B cell (primary cell): ENCODE measurements around the gene HCFC1. TPM values are rescaled to one million over a fixed set of nuclear protein-coding genes. Genes with fewer than 3 reads are reported as not detected.

Source experiments
- ATAC-seq: fragments of 200-7000 bp; cut with Tn5 transposase; one replicate; pipeline ENCODE4 v1.10.0; 2021; ENCODE audit warnings: low read depth, mild to moderate bottlenecking, moderate number of reproducible peaks, moderate library complexity
- CTCF ChIA-PET: fragments of 350-600 bp; sonication (Branson Sonifier 250); formaldehyde crosslinking; loops from one replicate; lab custom pipeline; 2021; ENCODE audit warnings: antibody characterized with exemption, inconsistent platforms; lab: Charles Lee
- POLR2A ChIA-PET: fragments of 350-600 bp; sonication (Branson Sonifier 250); formaldehyde crosslinking; loops from one replicate; lab custom pipeline; 2021; ENCODE audit warnings: antibody characterized with exemption; lab: Charles Lee
- DNase-seq: peaks from one replicate; pipeline ENCODE4 v3.0.0; 2013
- H2AFZ ChIP-seq: 2 replicates; pipeline ENCODE4 v1.6.1; 2012; ENCODE audit warnings: mild to moderate bottlenecking, low read depth, low read length; ENCODE audit not compliant: insufficient read depth, poor library complexity, severe bottlenecking
- H3K27ac ChIP-seq, 2 donors: 1 replicate in 1 of 2; 2 replicates in 1 of 2; pipeline ENCODE4 v1.5.1; 2012 to 2013; ENCODE audit warnings: low read length in 2 of 2, mild to moderate bottlenecking in 2 of 2, moderate library complexity in 1 of 2
- H3K27me3 ChIP-seq, 4 experiments: fragments of 200-600 bp in 1 of 4; sonication (generic) in 1 of 4; replicated peaks in 1 of 4; 1 replicate in 2 of 4; 2 replicates in 2 of 4; pipeline versions ENCODE4 v1.6.1 to v1.7.0; 2013 to 2016; ENCODE audit warnings: low read length in 3 of 4, mild to moderate bottlenecking in 2 of 4, mixed read lengths in 1 of 4, moderate library complexity in 1 of 4; ENCODE audit not compliant: insufficient read depth in 4 of 4, control insufficient read depth in 3 of 4; ENCODE audit errors: control extremely low read depth in 1 of 4
- H3K36me3 ChIP-seq, 2 experiments: replicated peaks in 1 of 2; 1 replicate in 1 of 2; 2 replicates in 1 of 2; pipeline versions ENCODE4 v1.6.1 to v1.7.1; 2013; ENCODE audit warnings: low read length in 1 of 2; ENCODE audit not compliant: insufficient read depth in 2 of 2, control insufficient read depth in 1 of 2; ENCODE audit errors: control extremely low read depth in 1 of 2, extremely low read depth in 1 of 2
- H3K4me1 ChIP-seq, 2 donors: fragments of 200-600 bp in 1 of 2; sonication (generic) in 1 of 2; 1 replicate in 1 of 2; 2 replicates in 1 of 2; pipeline versions ENCODE4 v1.5.1 to v1.6.1; 2013 to 2017; ENCODE audit warnings: low read length in 2 of 2; ENCODE audit not compliant: control insufficient read depth in 2 of 2, insufficient read depth in 2 of 2
- H3K4me2 ChIP-seq: replicated peaks from 2 replicates; pipeline ENCODE3; 2012; ENCODE audit warnings: mild to moderate bottlenecking, low read depth, low read length; ENCODE audit not compliant: poor library complexity, severe bottlenecking
- H3K4me3 ChIP-seq, 5 experiments: fragments of 200-600 bp in 1 of 5; sonication (generic) in 1 of 5; 1 replicate in 3 of 5; 2 replicates in 2 of 5; pipeline versions ENCODE4 v1.5.1 to v1.7.0; 2011 to 2016; ENCODE audit warnings: low read length in 4 of 5, mild to moderate bottlenecking in 4 of 5, low read depth in 2 of 5, control low read depth in 1 of 5, moderate library complexity in 1 of 5; ENCODE audit not compliant: insufficient read depth in 1 of 5; ENCODE audit errors: control extremely low read depth in 1 of 5, extremely low read depth in 1 of 5
- H3K79me2 ChIP-seq: fragments of 200-600 bp; sonication (generic); one replicate; pipeline ENCODE4 v1.6.0; 2016; ENCODE audit warnings: low read length; ENCODE audit not compliant: control insufficient read depth, insufficient read depth
- H3K9ac ChIP-seq: fragments of 200-600 bp; sonication (generic); 2 replicates; pipeline ENCODE4 v1.6.1; 2017; ENCODE audit warnings: mild to moderate bottlenecking, low read length, moderate library complexity
- H3K9me3 ChIP-seq, 3 donors: one replicate each; pipeline versions ENCODE4 v1.6.1 to v1.7.1; 2013; ENCODE audit warnings: low read length in 2 of 3; ENCODE audit not compliant: control insufficient read depth in 2 of 3, insufficient read depth in 1 of 3; ENCODE audit errors: control extremely low read depth in 1 of 3
- H4K20me1 ChIP-seq: 2 replicates; pipeline ENCODE4 v1.6.0; 2012; ENCODE audit warnings: mild to moderate bottlenecking, low read length; ENCODE audit not compliant: insufficient read depth, control insufficient read depth, poor library complexity, severe bottlenecking
- H3K27ac Mint-ChIP-seq: one replicate; pipeline ENCODE4 v1.8.0; 2021; ENCODE audit warnings: mixed read lengths
- H3K27me3 Mint-ChIP-seq: one replicate; pipeline ENCODE4 v1.8.0; 2021; ENCODE audit warnings: mixed read lengths
- H3K4me1 Mint-ChIP-seq: one replicate; pipeline ENCODE4 v1.8.0; 2021; ENCODE audit warnings: mixed read lengths
- H3K4me3 Mint-ChIP-seq: one replicate; pipeline ENCODE4 v1.8.0; 2021; ENCODE audit warnings: mixed read lengths
- H3K9me3 Mint-ChIP-seq: one replicate; pipeline ENCODE4 v1.8.0; 2022; ENCODE audit warnings: mixed read lengths; ENCODE audit not compliant: insufficient read depth
- EZH2 ChIP-seq: IDR thresholded peaks from 2 replicates; pipeline ENCODE4 v1.6.1; 2012; ENCODE audit warnings: borderline replicate concordance, low read depth, mild to moderate bottlenecking, moderate library complexity, low read length; ENCODE audit not compliant: insufficient read depth, poor library complexity, severe bottlenecking
- WGBS: methylation state at CpG from one replicate; pipeline ENCODE4 v1.1.5; 2013; ENCODE audit warnings: missing lambda C conversion rate; ENCODE audit not compliant: insufficient coverage; 5-methylcytosine and 5-hydroxymethylcytosine counted together
- intact Hi-C: fragments of 100-400 bp; cut with micrococcal nuclease; formaldehyde crosslinking; loops from one replicate; pipeline ENCODE4 v1.10.0; 2022
- polyA plus RNA-seq: library from polyadenylated mRNA; depleted of rRNA; stranded (reverse); fragments of >200 nt; gene quantifications from 2 replicates; pipeline ENCODE4 v1.2.3, GENCODE V29; 2012
- total RNA-seq, 2 donors: library from RNA; stranded (reverse); fragments of 120-200 nt in 1 of 2; gene quantifications; 1 replicate in 1 of 2; 2 replicates in 1 of 2; pipeline versions ENCODE4 v1.2.3 to v1.2.4, GENCODE V29; 2013 to 2022
- TF ChIP-seq, protein P1 (sequence below): fragments of 200-600 bp; IDR thresholded peaks from one replicate; pipeline ENCODE4 v1.8.0; 2022; ENCODE audit warnings: antibody characterized with exemption, mild to moderate bottlenecking

HCFC1 gene
- total and polyA plus RNA-seq, 2 donors (not counting 1 experiment from before 2014, with no cell fraction given), result 32.1 to 57.7 TPM

DNA sequence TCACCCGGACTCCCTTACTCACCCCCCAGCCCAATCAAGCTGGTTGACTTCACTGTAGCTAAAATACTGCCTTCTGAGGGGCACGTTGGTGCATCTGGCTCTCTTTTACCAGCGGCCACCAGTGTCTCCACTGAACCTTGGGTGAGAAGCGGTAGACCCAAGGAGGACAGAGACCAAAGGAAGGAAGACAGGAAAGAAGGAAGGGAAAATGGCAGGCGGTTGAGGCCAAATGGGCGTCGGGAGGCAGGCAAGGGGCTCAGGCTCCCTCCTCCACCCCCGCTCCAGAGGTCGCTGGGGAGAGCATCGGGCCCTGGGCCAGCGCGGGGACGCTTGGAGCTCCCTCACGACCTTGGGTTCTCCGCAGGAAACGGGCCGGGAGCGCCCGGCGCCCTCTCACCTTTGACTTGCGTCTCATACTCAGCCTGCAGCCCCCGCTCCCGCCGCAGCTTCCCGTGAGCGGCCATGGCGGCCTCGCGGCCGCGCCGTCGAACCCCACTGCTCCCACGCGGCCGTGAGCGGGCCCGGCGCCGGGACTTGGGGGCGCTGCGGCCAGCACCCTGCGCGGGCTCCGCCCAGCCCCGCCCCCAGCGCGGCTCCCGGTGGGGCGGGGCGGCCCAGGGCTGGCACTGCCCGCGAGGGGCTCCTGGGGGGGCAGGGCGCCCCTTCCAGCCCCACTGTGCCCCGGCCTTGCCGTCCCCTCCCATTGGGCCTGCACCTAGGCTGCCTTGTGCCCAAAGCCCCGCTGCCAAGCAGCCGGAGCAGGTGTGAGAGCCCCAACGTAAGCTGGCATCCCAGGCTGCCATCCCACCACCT, 45.7 kb downstream of the HCFC1 start, which contains the start of gene ARHGAP4:
Gene ARHGAP4, minus strand, starts transcription at position 526 of the 813 bp plus-strand sequence. Its CDS starts 62 bp downstream, at position 464.
- H3K4me1 ChIP-seq, result peaks cover 43 to 61% of the 10 kb centered on the region in 2 donors
- no peaks in the 10 kb centered on the region for H3K9me3 ChIP-seq
- intact Hi-C loops, result loop anchor here (1.0 to 5.0 kb wide), 5 partner anchors 9 to 445 kb away; partner anchors contain the start of genes ABCD1, BCAP31, L1CAM and NAA10

More for the DNA sequence above, 45.7 kb downstream of the HCFC1 start, which contains the start of gene ARHGAP4:
- ATAC-seq (peak; percentile 3), DNase-seq (peak; percentile 70)
- peaks cover 0 to 20% of the 10 kb centered on the region in 2 experiments for H3K36me3 ChIP-seq
- H3K27me3 ChIP-seq, result no peaks in the 10 kb centered on the region
- H3K4me3 ChIP-seq, result peak within 1 kb of the TSS; percentile 65 to 88 (median 77)
- H3K9me3 Mint-ChIP-seq, result no peaks in the 10 kb centered on the region
- H3K27ac Mint-ChIP-seq, result peak within 1 kb of the TSS; percentile 98
- TF ChIP-seq, protein P1, sequence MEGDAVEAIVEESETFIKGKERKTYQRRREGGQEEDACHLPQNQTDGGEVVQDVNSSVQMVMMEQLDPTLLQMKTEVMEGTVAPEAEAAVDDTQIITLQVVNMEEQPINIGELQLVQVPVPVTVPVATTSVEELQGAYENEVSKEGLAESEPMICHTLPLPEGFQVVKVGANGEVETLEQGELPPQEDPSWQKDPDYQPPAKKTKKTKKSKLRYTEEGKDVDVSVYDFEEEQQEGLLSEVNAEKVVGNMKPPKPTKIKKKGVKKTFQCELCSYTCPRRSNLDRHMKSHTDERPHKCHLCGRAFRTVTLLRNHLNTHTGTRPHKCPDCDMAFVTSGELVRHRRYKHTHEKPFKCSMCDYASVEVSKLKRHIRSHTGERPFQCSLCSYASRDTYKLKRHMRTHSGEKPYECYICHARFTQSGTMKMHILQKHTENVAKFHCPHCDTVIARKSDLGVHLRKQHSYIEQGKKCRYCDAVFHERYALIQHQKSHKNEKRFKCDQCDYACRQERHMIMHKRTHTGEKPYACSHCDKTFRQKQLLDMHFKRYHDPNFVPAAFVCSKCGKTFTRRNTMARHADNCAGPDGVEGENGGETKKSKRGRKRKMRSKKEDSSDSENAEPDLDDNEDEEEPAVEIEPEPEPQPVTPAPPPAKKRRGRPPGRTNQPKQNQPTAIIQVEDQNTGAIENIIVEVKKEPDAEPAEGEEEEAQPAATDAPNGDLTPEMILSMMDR, result no peak
- no peak for TF ChIP-seq EZH2
- peaks cover 25% of the 10 kb centered on the region for H4K20me1 ChIP-seq
- H3K4me1 Mint-ChIP-seq, result peaks cover 46% of the 10 kb centered on the region
- H3K79me2 ChIP-seq, result peaks cover 34% of the 10 kb centered on the region
- peak within 1 kb of the TSS; percentile 39 for H2AFZ ChIP-seq
- WGBS, result 1% methylated on average over 56 of the region's 59 CpGs
- ChIA-PET CTCF (interaction anchor here (0.9 to 13.1 kb wide), 10 partner anchors 8 to 611 kb away, joined by 3 to 325 read pairs (median 3); partner anchors contain the start of genes HCFC1, IDH3G, NAA10 and RENBP), POLR2A (interaction anchor here (1.0 to 5.2 kb wide), 16 partner anchors 8 to 486 kb away, joined by 3 to 58 read pairs (median 6); partner anchors contain the start of genes HCFC1, IDH3G, L1CAM and NAA10)
- no peaks in the 10 kb centered on the region for H3K27me3 Mint-ChIP-seq
- peak within 1 kb of the TSS; percentile 96 to 98 for H3K27ac ChIP-seq
- H3K9ac ChIP-seq, result peak within 1 kb of the TSS; percentile 96
- peak within 1 kb of the TSS; percentile 96 for H3K4me3 Mint-ChIP-seq
- peak within 1 kb of the TSS; percentile 98 for H3K4me2 ChIP-seq
